CD4-positive, alpha-beta T cell treated with Interleukin-17A for 4 hours (primary cell): Measurements from ENCODE around the gene ASCL2.

Source experiments
- DNase-seq: peaks from one replicate; pipeline ENCODE4 v3.0.0-alpha.2; 2020; ENCODE audit warnings: mixed read lengths

The ASCL2 gene

DNA sequence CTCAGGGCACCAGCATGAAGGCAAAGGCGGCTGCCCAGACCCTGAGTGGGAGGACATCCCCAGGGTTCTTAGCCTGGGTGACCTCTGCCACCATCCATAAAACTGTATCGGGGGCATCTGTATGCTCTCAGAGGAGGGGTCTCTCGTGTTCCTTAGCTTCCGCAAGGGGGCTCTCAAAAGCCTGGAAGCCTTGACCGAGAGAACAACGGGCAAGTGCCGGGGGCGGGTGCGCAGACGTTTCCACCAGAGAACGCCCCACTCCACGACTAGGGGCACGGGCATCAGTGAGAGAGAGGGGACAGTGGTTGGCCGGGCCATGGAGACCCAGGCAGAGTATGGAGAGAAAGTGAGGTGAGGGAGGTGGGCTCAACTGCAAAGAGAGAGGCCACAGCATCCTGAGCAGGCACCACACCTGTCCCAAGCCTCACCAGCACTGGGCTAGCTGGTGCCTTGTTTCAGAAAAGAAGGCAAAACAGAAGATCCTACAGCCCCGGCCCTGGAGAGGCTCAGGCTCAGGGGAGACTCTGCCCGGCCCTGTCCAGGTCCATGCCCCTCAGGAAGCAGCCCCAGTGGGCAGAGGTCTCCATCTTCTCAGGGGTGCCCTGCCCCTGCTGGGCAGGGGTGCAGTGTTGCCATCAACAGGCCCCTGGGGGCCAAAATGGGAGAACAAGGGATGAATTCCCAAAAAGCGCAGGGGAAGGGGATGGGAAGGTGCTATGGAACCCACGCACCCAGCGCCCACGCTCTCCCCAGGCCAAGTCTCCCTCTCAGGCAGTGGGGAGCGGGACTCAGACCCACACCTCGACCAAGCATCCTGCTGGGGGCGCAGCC lies 37.3 kb upstream of the ASCL2 start:
- no peak for DNase-seq

DNA sequence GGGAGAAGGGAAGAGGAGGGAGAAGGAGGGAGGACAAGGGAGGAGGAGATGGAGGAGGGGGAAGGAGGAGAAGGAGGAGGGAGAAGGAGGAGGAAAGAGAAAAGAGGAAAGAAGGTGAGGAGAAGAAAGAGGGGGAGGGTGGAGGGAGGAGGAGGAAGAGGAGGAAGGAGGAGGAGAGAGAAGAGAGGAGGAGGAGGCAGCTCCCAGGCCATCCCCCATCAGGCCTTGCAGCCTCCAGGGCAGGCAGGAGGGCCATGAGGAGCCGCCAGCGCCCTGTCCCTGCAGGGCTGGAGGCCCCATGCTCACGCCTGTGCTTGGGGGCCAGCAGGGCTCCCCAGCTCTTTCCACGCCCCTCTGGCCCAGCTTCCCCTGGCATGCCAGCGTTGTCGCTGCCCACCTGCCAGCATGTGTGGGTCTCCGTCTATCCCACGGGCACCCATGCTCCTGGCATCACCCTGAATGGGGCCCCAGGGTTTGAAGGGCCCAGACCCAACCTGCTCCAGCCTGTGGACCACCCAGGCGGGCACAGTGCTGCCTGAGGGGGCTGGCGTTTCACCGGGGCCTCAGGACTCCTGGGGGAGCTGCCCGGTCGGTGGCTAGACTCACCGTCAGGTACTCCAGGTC lies 36.6 kb upstream of the ASCL2 start:
- DNase-seq: no peak

- DNase-seq: no peak
Measured at GRCh38 chr11:2306452-2306823, 36.0 kb upstream of the ASCL2 start.

GRCh38 chr11:2305788-2306451 lies 35.5 kb upstream of the ASCL2 start:
- DNase-seq: peak; percentile 53

DNA sequence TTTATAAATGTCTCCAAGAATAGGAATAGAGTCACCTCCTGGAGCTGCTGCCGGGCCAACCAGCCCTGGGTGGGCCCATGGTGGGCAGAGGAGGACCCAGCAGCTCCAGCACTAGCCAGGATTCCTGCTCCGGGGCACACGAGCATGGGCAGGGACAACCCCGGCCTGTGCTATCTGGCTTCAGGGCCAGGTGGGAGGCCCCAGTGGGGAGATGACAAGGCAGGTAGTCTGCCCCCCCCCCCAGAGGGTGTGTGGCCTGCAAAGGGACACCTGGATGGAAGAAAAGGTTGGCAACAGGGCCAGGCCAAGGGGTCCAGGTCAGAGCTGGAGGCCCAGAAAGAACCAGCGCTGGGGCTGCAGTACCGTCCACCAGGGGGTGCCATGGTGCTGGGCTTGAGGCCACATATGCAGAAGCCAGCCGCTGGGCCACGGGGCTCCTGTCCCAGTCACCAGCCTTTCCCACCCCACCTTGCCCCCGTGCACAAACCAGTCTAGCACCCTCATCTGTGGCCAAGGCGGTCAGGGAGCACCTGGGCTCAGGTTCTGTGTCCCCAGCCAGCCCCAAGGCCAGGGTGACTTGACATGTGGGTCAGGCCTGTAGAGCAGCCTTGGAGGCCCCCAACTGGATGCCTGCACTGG lies 34.9 kb upstream of the ASCL2 start:
- DNase-seq: peak; percentile 93

GRCh38 chr11:2304506-2305139 lies 34.2 kb upstream of the ASCL2 start:
- no peak for DNase-seq

GRCh38 chr11:2303627-2304505 lies 33.5 kb upstream of the ASCL2 start:
- no peak for DNase-seq

GRCh38 chr11:2302896-2303626 lies 32.7 kb upstream of the ASCL2 start:
- DNase-seq: peak; percentile 36

GRCh38 chr11:2302306-2302895 lies 32.0 kb upstream of the ASCL2 start:
- DNase-seq: peak; percentile 58

DNA sequence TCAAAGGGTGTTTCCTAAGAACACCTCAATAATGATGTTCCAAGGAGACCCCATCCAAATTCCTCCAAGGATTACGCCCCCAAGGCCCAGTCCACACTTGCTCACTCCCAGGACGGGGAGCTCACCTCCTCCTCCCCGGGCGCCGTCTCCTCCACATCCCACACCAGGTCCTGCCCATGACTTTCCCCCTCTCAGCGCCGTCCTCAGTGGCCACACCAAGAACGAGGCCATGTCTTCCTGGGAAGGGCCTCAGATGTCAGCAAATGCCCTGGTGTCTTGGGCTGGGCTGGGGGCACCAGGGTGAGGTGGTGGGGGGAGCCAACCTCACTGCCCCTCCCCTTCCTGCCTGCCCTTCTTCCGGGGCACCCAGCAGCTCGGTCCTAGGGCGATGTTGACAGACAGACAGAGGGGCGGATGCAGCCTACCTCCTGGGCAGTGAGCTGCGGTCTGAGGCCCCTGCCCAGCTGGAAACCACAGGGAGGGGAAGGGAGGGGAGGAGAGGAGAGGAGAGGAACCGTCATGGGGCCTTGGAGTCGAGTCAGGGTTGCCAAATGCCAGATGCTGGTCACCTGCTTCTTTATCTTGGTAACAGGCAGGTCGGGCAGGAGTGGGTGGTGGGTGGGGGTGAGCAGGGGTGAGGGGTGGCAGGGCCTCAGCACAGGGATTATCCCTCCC lies 31.4 kb upstream of the ASCL2 start, which contains the start of the genes C11orf21 and TSPAN32:
C11orf21 (minus strand) TSS at position 288 of the 675 bp plus-strand sequence; CDS start at position 178, 110 bp downstream.
TSPAN32 (plus strand) TSS at position 383 of the 675 bp plus-strand sequence; CDS start at position 520, 137 bp downstream.
- DNase-seq: peak; percentile 77

GRCh38 chr11:2300936-2301630 lies 30.7 kb upstream of the ASCL2 start:
- DNase-seq: peak; percentile 40

- peak; percentile 41 for DNase-seq
Measured at GRCh38 chr11:2300290-2300935, 30.0 kb upstream of the ASCL2 start.

DNA sequence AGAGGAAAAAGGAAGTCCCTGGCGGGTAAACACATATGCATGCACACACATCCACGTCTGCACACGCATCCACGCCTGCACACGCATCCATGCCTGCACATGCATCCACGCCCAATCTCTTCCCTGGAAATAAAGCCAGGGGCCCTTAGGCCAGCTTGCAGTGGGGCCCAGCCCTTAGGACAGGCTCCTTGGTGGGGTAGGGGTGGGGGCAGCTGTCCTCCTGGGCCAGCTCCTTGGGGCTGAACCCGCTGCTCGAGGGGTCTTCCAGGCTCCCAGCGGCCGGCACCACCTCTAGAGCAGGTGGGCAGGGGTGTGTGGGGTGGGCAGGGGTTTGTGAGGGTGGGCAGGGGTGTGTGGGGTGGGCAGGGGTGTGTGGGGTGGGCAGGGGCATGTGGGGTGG lies 29.4 kb upstream of the ASCL2 start:
- DNase-seq: no peak

DNA sequence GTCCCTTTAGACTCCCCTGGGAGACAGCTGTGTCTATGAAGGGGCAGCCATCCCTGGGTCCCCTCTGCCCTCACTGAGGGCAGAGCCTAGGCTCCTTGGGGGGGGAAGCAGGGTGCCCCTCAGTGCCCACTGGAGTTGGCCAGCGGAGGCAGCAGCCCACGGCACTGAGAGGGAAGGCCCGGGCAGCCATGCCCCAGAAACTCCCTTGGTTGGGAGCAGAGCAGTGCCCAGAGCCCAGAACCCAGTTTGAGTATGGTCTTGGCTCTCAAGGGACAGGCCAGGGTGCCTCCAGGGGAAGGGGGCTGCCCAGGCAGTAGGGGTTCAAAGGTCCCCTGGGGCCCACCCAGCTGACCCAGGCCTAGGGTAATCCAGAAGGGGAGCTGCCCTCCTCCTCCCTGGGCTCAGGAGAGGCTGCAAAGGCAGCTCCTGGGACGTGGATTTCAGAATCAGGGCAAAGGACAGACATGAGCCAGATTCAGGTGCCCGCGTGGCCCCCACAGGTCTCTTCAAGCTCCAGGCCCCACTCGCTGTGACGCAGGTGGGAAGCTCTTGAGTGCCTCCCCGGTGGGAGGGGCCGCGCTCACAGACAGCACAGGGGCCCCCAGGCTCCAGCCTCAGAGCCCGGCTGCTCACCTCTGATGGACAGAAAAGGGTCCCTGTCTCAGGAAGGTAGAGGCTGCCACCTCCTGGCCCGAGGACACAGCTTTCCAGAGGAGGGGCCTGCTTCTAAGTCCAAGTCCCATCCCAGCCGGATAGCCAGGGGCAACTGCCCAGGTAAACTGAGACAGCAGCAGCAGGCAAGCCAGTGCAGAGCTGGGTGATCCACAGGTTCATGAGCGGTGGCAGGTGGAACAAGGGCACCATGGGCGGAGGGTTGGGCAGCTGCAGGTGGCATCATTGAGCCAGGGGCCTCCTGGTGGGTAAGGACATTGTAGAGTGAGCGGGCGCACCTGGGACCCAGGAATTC lies 28.7 kb upstream of the ASCL2 start:
- DNase-seq: peak; percentile 39

DNA sequence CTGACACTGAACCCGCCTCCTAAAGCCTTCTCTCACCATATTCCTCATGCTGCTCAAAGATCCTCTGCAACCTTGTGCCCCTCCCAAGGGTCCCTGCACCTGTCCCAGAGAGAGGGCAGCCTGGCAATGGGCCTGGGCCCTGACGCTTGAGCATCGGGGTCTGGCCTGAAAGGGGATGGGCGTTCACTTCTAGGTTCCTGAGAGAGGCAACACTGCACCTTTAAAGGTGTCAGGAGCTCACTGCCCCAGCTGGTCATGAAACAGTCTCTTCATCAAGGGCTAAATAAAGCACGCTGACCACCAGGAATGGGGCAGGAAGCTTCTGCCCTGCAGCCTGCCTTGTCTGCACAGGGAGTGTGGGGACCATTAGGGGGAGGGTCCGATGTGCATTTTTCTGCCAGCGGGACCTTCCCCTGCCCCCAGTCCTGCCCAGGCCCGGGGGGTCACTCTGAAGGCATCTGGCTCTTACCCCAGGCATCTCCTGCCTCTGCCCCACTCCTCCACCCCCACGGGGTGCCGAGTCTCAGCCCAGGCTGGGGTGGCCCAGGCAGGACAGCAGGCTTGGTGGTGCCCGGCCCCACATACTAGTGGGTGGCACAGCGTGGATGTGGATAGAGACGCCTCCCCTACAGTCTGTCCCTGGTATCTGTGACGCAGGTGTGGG lies 27.9 kb upstream of the ASCL2 start:
- no peak for DNase-seq

DNA sequence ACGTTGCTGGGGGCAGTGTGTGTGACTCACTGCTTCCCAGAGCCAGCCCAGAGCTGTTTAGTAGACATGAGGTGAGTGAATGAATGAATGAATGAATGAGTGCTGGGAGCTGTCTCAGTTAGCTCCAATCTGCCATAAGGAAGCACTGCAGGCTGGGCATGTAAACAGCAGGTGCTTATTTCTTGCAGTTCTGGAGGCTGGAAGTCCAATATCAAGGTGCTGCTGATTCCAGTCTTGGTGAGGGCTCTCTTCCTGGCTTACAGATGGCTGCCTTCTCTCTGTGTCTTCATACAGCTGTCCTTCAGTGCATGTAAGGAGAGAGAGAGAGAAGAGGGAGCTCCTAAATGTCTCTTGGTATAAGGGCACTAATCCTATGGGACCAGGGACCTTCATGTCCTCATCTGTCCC lies 27.2 kb upstream of the ASCL2 start:
- DNase-seq: no peak
